Fibroblast of pulmonary artery (primary cell): ENCODE results near the gene TSNAX.

ENCODE experiments used
- DNase-seq: peaks from one replicate; pipeline ENCODE4 v3.0.0-alpha.2; 2010; ENCODE audit warnings: low read depth
- H3K4me3 ChIP-seq: replicated peaks from 2 replicates; pipeline ENCODE4 v1.5.1; 2011; ENCODE audit warnings: low read depth, mild to moderate bottlenecking, control low read depth, low read length, moderate library complexity
- CTCF ChIP-seq: IDR thresholded peaks from 2 replicates; pipeline ENCODE4 v1.5.1; 2011; ENCODE audit warnings: mild to moderate bottlenecking, control low read depth, low read length, inconsistent platforms; ENCODE audit errors: missing control alignments

TSNAX gene

GRCh38 chr1:231519166-231519565 lies 9.3 kb upstream of the TSNAX start:
- H3K4me3 ChIP-seq = no peak overlapping the region
- no peak for TF ChIP-seq CTCF
- peak; percentile 22 for DNase-seq

GRCh38 chr1:231522038-231522437 lies 6.4 kb upstream of the TSNAX start:
- no peak for DNase-seq
- TF ChIP-seq CTCF = no peak
- no peak overlapping the region for H3K4me3 ChIP-seq

- no peak for TF ChIP-seq CTCF
These were observed 5.4 kb upstream of the TSNAX start for GRCh38 chr1:231522931-231523642.

GRCh38 chr1:231523816-231524215 lies 4.7 kb upstream of the TSNAX start:
- DNase-seq = no peak
- TF ChIP-seq CTCF = no peak
- H3K4me3 ChIP-seq = no peak overlapping the region

More at GRCh38 chr1:231522931-231523642, 5.4 kb upstream of the TSNAX start:
- DNase-seq = no peak
- H3K4me3 ChIP-seq = no peak overlapping the region

GRCh38 chr1:231526536-231526935 lies 1.9 kb upstream of the TSNAX start:
- no peak for DNase-seq
- H3K4me3 ChIP-seq = no peak overlapping the region

GRCh38 chr1:231527586-231528171 lies 790 bp upstream of the TSNAX start:
- DNase-seq = no peak
- no peak for TF ChIP-seq CTCF

More at GRCh38 chr1:231526536-231526935, 1.9 kb upstream of the TSNAX start:
- no peak for TF ChIP-seq CTCF

GRCh38 chr1:231533240-231533639 lies 4.8 kb downstream of the TSNAX start:
- no peak for TF ChIP-seq CTCF
- no peak for DNase-seq

More at GRCh38 chr1:231527586-231528171, 790 bp upstream of the TSNAX start:
- H3K4me3 ChIP-seq = peak overlapping the region; percentile 94

More at GRCh38 chr1:231533240-231533639, 4.8 kb downstream of the TSNAX start:
- no peak overlapping the region for H3K4me3 ChIP-seq
